Measurements from ENCODE around the gene SLC4A8.

SLC4A8 gene

GRCh38 chr12:51528852-51529650, 104.4 kb downstream of the SLC4A8 start:
- no peak for DNase-seq (ENCODE audit: low spot score)

GRCh38 chr12:51529651-51529970, 105.0 kb downstream of the SLC4A8 start:
- DNase-seq (ENCODE audit: low spot score), result no peak

- no peak for DNase-seq (ENCODE audit: low spot score)
These were observed 105.6 kb downstream of the SLC4A8 start for GRCh38 chr12:51530208-51530607.

- DNase-seq (ENCODE audit: low spot score), result no peak
These were observed 106.8 kb downstream of the SLC4A8 start for GRCh38 chr12:51531284-51531977.

GRCh38 chr12:51531978-51532497, 107.4 kb downstream of the SLC4A8 start:
- DNase-seq (ENCODE audit: low spot score), result peak; percentile 80

- DNase-seq (ENCODE audit: low spot score), result no peak
These were observed 109.2 kb downstream of the SLC4A8 start for GRCh38 chr12:51533799-51534198.

GRCh38 chr12:51534216-51535074, 109.8 kb downstream of the SLC4A8 start:
- no peak for DNase-seq (ENCODE audit: low spot score)

GRCh38 chr12:51536159-51536558, 111.5 kb downstream of the SLC4A8 start:
- DNase-seq (ENCODE audit: low spot score), result no peak

- no peak for DNase-seq (ENCODE audit: low spot score)
These were observed 113.5 kb downstream of the SLC4A8 start for GRCh38 chr12:51538149-51538548.

- no peak for DNase-seq (ENCODE audit: low spot score)
These were observed 114.0 kb downstream of the SLC4A8 start for GRCh38 chr12:51538599-51538998.

GRCh38 chr12:51540996-51541395, 116.4 kb downstream of the SLC4A8 start:
- DNase-seq (ENCODE audit: low spot score), result no peak

- DNase-seq (ENCODE audit: low spot score), result no peak
These were observed 121.5 kb downstream of the SLC4A8 start for GRCh38 chr12:51546097-51546496.

- DNase-seq (ENCODE audit: low spot score), result no peak
These were observed 123.0 kb downstream of the SLC4A8 start for GRCh38 chr12:51547606-51548005.

GRCh38 chr12:51548241-51548640, 123.6 kb downstream of the SLC4A8 start:
- no peak for DNase-seq (ENCODE audit: low spot score)

GRCh38 chr12:51549637-51550036, 125.0 kb downstream of the SLC4A8 start:
- no peak for DNase-seq (ENCODE audit: low spot score)
